Fibroblast of mammary gland (primary cell): ENCODE measurements around the gene NRXN3.
"Not testable (repeated sequence)": the region's sequence is repeated elsewhere in the genome, so short reads cannot be mapped to it uniquely, and the experiment has no call there.

ENCODE experiments used
- DNase-seq: peaks from one replicate; pipeline ENCODE4 v3.0.0-alpha.2; 2010; ENCODE audit warnings: low read depth
- H3K4me3 ChIP-seq: 2 replicates; pipeline ENCODE4 v1.5.1; 2011; ENCODE audit warnings: low read depth, mild to moderate bottlenecking, low read length, moderate library complexity; ENCODE audit not compliant: control insufficient read depth
- TF ChIP-seq, protein P1 (sequence below): conservative IDR thresholded peaks from 2 replicates; pipeline ENCODE4 v1.5.1; 2011; ENCODE audit warnings: low read depth, low read length, inconsistent platforms; ENCODE audit not compliant: control insufficient read depth, insufficient read depth

The NRXN3 gene

DNA sequence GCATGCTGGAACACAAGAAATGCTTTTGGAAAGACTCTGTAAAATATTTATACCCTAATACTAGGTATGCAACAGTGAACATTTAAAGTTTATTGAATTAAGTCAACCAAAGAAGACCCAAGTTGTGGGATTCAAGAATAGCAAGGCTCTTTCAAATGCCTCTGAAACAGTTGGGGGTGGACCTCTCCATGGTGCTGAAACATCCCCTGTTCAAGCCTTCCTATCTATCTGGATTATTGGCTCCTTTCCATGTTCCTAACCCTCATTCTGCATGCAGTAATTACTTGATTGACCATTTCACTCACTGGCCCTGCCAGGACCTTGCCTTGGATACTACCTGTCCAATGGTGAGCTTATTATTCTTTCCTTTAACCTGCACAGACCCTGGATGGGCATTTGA lies 349.7 kb downstream of the NRXN3 start:
- TF ChIP-seq, protein P1, sequence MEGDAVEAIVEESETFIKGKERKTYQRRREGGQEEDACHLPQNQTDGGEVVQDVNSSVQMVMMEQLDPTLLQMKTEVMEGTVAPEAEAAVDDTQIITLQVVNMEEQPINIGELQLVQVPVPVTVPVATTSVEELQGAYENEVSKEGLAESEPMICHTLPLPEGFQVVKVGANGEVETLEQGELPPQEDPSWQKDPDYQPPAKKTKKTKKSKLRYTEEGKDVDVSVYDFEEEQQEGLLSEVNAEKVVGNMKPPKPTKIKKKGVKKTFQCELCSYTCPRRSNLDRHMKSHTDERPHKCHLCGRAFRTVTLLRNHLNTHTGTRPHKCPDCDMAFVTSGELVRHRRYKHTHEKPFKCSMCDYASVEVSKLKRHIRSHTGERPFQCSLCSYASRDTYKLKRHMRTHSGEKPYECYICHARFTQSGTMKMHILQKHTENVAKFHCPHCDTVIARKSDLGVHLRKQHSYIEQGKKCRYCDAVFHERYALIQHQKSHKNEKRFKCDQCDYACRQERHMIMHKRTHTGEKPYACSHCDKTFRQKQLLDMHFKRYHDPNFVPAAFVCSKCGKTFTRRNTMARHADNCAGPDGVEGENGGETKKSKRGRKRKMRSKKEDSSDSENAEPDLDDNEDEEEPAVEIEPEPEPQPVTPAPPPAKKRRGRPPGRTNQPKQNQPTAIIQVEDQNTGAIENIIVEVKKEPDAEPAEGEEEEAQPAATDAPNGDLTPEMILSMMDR = no peak
- no peak overlapping the region for H3K4me3 ChIP-seq
- DNase-seq = peak; percentile 31

DNA sequence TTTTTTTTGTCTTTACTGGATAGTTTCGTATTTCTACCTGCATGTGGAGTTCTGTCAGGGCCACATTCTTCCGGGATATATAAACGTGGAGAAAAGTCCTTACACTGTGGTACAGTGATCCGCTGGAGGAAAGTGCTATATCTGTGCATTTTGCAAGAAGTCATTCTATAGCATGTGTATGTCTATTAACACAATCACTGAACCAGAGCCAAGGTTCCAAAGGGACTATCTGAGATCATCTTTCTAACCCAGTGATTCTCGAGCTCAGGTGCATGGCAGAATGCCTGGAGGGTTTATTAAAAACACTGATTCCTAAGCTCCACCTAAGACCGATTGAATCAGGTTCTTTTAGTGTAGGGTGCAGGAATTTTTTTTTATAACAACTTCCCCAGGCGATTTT lies 354.0 kb downstream of the NRXN3 start:
- no peak for DNase-seq
- H3K4me3 ChIP-seq = no peak overlapping the region
- TF ChIP-seq, protein P1 = no peak

DNA sequence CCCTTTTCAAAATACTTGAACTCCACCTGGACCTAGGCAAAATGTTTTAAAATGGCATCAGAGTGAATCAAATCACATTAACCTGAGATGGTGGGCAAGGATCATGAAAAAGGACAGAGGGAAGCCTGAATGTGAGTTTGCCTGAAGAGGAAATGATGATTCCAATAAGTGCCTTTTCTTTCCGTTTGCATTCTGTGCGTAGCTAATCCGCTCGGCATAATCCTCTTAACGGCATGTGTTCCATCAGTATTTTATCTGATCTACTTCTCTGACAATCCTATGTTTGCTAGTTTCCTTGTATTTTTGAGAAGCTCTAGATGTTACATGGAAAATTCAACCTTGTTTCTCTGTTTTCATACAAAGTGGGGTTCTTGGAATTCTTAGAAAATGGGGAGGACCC lies 354.6 kb downstream of the NRXN3 start:
- TF ChIP-seq, protein P1 = no peak
- no peak for DNase-seq

DNA sequence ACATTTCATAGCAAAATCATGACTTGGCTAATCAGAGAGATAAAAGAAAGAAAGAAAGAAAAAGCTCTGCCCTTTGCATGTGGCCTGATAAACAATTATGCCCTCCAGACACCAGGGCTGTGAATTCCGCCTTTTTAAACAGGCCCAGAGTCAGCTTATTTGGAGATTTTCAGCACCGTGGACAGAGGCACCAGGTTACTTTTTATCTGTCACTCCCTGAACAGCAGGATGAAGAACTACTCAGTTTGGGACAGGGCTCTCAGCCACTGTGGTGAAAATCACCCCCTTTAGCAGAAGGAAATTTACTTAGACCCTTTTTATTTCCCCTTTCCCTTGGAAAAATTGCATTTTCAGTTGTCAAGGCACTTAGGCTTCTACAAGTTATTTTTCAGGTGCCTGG lies 359.9 kb downstream of the NRXN3 start:
- peak; percentile 22 for DNase-seq
- TF ChIP-seq, protein P1 = no peak
- H3K4me3 ChIP-seq = no peak overlapping the region

More for the DNA sequence above, 354.6 kb downstream of the NRXN3 start:
- no peak overlapping the region for H3K4me3 ChIP-seq

DNA sequence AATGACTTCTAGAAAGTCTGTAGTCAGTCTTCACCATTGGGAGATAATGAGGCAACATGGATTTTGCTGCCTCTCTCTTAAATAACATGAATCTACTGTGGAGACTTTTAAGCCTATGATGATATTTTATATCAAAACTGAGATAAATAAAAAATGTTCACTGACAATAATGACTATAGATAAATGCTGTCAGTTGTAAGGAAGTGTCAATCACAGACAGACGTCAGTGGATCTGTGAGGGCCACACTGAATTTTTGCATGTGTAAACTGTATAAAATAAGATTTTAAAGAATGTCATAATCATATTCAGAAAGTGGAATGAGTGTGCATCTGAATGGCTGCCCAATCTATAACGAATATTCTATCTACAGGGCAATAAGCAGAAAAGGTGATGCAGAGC lies 364.0 kb downstream of the NRXN3 start:
- no peak for DNase-seq
- no peak overlapping the region for H3K4me3 ChIP-seq
- TF ChIP-seq, protein P1 = no peak

DNA sequence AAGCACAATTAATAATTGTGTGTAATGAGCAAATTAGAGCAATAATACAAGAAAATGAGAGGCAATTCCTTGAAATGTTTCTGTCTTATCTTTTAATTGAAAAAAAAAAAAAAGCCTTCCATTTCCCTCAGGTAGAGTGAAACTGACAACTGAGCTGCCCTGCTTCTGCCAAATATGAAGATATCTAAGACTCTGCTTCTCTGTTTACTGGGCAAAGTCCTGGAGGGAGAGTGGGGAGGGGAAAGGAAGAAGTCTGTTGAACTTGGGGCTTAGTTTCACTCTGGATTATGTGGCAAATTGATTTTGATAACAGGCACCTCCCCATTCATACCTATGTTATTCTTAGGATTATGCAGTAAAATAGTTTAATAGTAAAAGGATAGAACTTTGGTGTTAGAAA lies 364.9 kb downstream of the NRXN3 start:
- no peak for DNase-seq
- H3K4me3 ChIP-seq = no peak overlapping the region
- TF ChIP-seq, protein P1 = no peak

DNA sequence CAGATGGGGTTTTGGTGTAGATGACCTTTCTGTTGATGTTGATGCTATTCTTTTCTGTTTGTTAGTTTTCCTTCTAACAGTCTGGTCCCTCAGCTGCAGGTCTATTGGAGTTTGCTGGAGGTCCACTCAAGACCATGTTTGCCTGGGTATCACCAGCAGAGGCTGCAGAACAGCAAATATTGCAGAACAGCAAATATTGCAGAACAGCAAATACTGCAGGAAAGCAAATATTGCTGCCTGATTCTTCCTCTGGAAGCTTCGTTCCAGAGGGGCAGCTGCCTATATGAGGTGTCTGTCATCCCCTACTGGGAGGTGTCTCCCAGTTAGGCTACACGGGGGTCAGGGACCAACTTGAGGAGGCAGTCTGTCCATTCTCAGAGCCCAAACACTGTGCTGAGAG lies 371.6 kb downstream of the NRXN3 start:
- not testable (repeated sequence) for DNase-seq, H3K4me3 ChIP-seq
